Sigmoid colon (tissue), 7 donors: Measurements from ENCODE around the gene CD55. TPM values are rescaled to one million over a fixed set of nuclear protein-coding genes. Genes with fewer than 3 reads are reported as not detected.

Experiments
- DNase-seq: peaks from one replicate; pipeline ENCODE4 v3.0.0-alpha.2; 2019
- H3K27ac ChIP-seq, 4 donors: fragments of 200-600 bp; sonication (generic); one replicate each; pipeline ENCODE4 v1.5.1; 2016 to 2019; ENCODE audit warnings: mild to moderate bottlenecking in 1 of 4
- H3K27me3 ChIP-seq, 3 donors: fragments of 200-600 bp; sonication (generic); one replicate each; pipeline ENCODE4 v1.5.1; 2019; ENCODE audit warnings: mild to moderate bottlenecking in 1 of 3
- H3K36me3 ChIP-seq, 4 donors: fragments of 200-600 bp; sonication (generic); one replicate each; pipeline ENCODE4 v1.5.1; 2016 to 2019
- H3K4me1 ChIP-seq, 4 donors: fragments of 200-600 bp; sonication (generic); one replicate each; pipeline ENCODE4 v1.5.1; 2017 to 2019
- H3K4me3 ChIP-seq, 4 donors: fragments of 200-600 bp; sonication (generic); one replicate each; pipeline ENCODE4 v1.5.1; 2017 to 2019; ENCODE audit warnings: mild to moderate bottlenecking in 2 of 4, moderate library complexity in 1 of 4
- H3K9me3 ChIP-seq, 4 donors: fragments of 200-600 bp in 3 of 4; sonication (generic) in 3 of 4; one replicate each; pipeline versions ENCODE4 v1.5.1 to v1.6.1; 2013 to 2019
- EP300 ChIP-seq, 4 donors: sonication (generic); formaldehyde crosslinking; IDR thresholded peaks; one replicate each; pipeline ENCODE4 v1.6.1; 2017; ENCODE audit warnings: antibody characterized with exemption in 4 of 4
- POLR2AphosphoS5 ChIP-seq, 4 donors: sonication (generic); formaldehyde crosslinking; IDR thresholded peaks; one replicate each; pipeline ENCODE4 v1.6.1; 2017; ENCODE audit warnings: antibody characterized with exemption in 4 of 4
- WGBS, 2 donors: extraction: QIAGEN DNeasy Blood & Tissue Kit; methylation state at CpG; one replicate each; pipeline ENCODE4 v1.1.7; 2013; 5-methylcytosine and 5-hydroxymethylcytosine counted together
- intact Hi-C: fragments of 100-400 bp; cut with DNase I; formaldehyde crosslinking; loops from one replicate; pipeline ENCODE4 v1.15.1; 2023
- polyA plus RNA-seq, 3 donors: library from polyadenylated mRNA; stranded (reverse); fragments of 200-250 nt; gene quantifications; one replicate each; pipeline ENCODE4 v1.2.3, GENCODE V29; 2013
- total RNA-seq, 4 donors: library from RNA; depleted of rRNA; stranded (reverse); fragments of >200 nt; gene quantifications; one replicate each; pipeline ENCODE4 v1.1.0, GENCODE V29; 2016
- donor health status: healthy with polysubstance abuse.
- donor health status: Bipolar disorder and iron deficiency.
- donor health status: healthy.

CD55 gene
- total and polyA plus RNA-seq, 7 donors, result 10.8 to 56.1 (median 41.5) TPM

DNA sequence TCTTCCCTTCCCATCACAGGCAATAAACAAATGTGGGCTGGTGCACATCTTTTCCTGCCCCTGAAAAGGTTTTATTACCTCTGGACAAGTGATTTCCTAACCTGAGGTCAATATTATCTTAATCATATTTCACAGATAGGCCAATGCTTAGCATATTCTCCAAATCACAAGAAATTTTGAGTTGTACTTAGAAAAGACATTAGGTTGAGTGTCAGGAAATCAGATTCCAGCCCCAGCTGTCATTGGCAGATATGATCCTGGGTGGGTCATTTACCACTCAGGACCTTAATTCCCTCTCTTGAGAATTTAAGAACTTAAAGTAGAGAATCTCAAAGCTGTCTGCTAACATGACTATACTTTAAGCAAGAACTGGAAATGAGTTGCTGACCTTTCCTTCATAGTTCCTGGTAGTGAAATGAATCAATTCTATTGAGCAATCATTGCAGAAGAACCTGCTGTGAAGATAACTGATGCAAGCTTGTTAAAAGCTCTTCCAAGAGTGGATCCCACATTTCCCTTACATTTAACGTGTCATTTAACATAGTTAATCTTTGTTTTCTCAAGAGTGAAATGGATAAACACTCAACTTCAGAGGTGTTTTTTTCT, 86.3 kb downstream of the CD55 start:
- Histone ChIP-seq H3K27me3 (no peaks in the 10 kb centered on the region), H3K9me3 (no peaks in the 10 kb centered on the region), H3K27ac (no peak overlapping the region), H3K4me1 (no peaks in the 10 kb centered on the region), H3K36me3 (no peaks in the 10 kb centered on the region), H3K4me3 (no peak overlapping the region)
- TF ChIP-seq POLR2AphosphoS5 (IDR thresholded peaks at IDR 0.05) (peak in 1 of 4 donors; percentile 14), EP300 (IDR thresholded peaks at IDR 0.05) (no peak)
- intact Hi-C loops, result no loop called here
- 18 to 41% methylated on average over 1 of the region's 1 CpG for WGBS, 2 donors
- no peak for DNase-seq

Other genes starting within 250 kb of the CD55 start
- gene C4BPB, start 232.8 kb upstream of the CD55 start, total RNA-seq, result 1 to 10 TPM in 1 of 4 donors, under 1 TPM in 2, not detected in 1; 0.71 to 2.2 (median 0.82) TPM
- 10 to 100 TPM in 1 of 3 donors, 1 to 10 TPM in 2; 6.0 to 33.7 (median 6.2) TPM for gene C4BPB, start 232.8 kb upstream of the CD55 start, polyA plus RNA-seq
- not detected for gene C4BPA, start 217.4 kb upstream of the CD55 start, total RNA-seq
- 1 to 10 TPM; 1.2 to 6.4 (median 2.5) TPM for gene C4BPA, start 217.4 kb upstream of the CD55 start, polyA plus RNA-seq
- gene CR2, start 132.7 kb downstream of the CD55 start, total RNA-seq, result not detected
- gene CR2, start 132.7 kb downstream of the CD55 start, polyA plus RNA-seq, result 10 to 100 TPM in 1 of 3 donors, under 1 TPM in 2; 0.23 to 50.7 (median 0.60) TPM
- 10 to 100 TPM in 1 of 4 donors, 1 to 10 TPM in 3; 2.2 to 11.5 (median 6.4) TPM for gene CR1, start 174.5 kb downstream of the CD55 start, total RNA-seq
- gene CR1, start 174.5 kb downstream of the CD55 start, polyA plus RNA-seq, result 1 to 10 TPM in 2 of 3 donors, under 1 TPM in 1; 0.46 to 7.9 (median 1.8) TPM